ENCODE measurements around the gene TBCD. TPM values are rescaled to one million over a fixed set of nuclear protein-coding genes. Genes with fewer than 3 reads are reported as not detected.

The TBCD gene
- total and polyA plus RNA-seq, 2 donors (not counting 1 experiment from before 2014, with no cell fraction given) = 22.1 to 36.7 TPM

DNA sequence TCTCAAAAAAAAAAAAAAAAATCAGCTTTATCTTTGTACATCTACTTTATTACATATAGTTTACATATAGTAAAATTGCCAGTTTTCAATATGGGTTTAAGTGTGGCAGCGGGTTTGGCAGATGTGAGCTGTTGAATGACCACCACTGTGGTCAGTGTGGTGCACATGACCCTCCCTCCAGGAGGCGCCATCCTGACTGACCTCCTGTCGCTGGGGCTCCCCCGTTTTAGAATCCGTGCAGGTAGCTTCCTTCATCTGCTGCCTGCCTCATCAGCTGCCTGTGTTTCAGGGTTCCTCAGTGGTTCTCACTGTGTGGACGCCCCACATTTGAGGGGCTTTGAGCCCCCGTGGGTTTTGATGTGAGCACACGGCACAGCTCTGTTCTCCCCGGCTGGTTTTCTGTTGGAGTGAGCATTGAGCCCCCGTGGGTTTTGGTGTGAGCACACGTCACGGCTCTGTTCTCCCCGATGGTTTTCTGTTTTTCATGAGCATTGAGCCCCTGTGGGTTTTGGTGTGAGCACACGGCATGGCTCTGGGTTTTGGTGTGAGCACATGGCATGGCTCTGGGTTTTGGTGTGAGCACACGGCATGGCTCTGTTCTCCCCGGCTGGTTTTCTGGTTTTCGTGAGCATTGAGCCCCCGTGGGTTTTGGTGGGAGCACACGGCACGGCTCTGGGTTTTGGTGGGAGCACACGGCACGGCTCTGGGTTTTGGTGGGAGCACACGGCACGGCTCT, 145.8 kb downstream of the TBCD start:
- H3K79me2 ChIP-seq (ENCODE audit: control insufficient read depth, insufficient read depth, low read length) = no peaks in the 10 kb centered on the region
- TF ChIP-seq, protein P1, sequence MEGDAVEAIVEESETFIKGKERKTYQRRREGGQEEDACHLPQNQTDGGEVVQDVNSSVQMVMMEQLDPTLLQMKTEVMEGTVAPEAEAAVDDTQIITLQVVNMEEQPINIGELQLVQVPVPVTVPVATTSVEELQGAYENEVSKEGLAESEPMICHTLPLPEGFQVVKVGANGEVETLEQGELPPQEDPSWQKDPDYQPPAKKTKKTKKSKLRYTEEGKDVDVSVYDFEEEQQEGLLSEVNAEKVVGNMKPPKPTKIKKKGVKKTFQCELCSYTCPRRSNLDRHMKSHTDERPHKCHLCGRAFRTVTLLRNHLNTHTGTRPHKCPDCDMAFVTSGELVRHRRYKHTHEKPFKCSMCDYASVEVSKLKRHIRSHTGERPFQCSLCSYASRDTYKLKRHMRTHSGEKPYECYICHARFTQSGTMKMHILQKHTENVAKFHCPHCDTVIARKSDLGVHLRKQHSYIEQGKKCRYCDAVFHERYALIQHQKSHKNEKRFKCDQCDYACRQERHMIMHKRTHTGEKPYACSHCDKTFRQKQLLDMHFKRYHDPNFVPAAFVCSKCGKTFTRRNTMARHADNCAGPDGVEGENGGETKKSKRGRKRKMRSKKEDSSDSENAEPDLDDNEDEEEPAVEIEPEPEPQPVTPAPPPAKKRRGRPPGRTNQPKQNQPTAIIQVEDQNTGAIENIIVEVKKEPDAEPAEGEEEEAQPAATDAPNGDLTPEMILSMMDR (conservative IDR thresholded peaks at IDR 0.05 in 1 of 2, IDR thresholded peaks at IDR 0.05 in 1 of 2; ENCODE audit: low read depth in 1 of 2, low read length in 2 of 2) = no peak
- no peak for TF ChIP-seq EZH2 (IDR thresholded peaks at IDR 0.05; ENCODE audit: low read length, missing control alignments)
- H3K27ac ChIP-seq (ENCODE audit: insufficient read depth, low read length) = no peak overlapping the region

DNA sequence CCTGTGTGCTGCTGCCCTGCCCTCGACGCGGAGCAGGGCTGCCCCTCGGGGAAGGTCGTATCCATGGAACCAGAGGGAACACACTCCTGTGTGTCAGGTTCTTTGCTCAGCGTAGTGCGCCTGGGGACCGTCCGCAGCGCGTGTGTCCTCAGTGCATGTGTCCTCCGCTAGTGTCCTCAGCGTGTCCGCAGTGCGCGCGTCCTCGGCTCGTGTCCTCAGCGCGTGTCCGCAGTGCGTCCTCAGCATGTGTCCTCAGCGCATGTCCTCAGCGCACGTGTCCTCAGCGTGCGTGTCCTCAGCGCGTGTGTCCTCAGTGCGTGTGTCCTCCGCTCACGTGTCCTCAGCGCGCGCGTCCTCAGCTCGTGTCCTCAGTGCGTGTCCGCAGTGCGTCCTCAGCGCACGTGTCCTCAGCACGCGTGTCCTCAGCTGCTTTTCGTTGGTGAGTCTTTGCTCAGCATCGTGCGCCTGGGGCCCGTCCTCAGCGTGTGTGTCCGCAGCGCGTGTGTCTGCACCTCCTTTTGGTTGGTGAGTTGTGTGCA, 147.2 kb downstream of the TBCD start:
- Histone ChIP-seq H3K79me2 (ENCODE audit: control insufficient read depth, insufficient read depth, low read length) (no peaks in the 10 kb centered on the region), H3K27ac (ENCODE audit: insufficient read depth, low read length) (no peak overlapping the region), H3K4me1 (ENCODE audit: control insufficient read depth, extremely low read depth, insufficient read depth, low read length) (no peaks in the 10 kb centered on the region), H4K20me1 (ENCODE audit: control insufficient read depth, extremely low read depth, insufficient read depth, low read length) (no peaks in the 10 kb centered on the region), H3K4me2 (ENCODE audit: extremely low read depth, insufficient read depth, low read length) (no peak overlapping the region), H2AFZ (ENCODE audit: low read length) (no peak overlapping the region), H3K27me3 (ENCODE audit: control insufficient read depth, insufficient read depth, low read length) (no peaks in the 10 kb centered on the region), H3K9ac (ENCODE audit: insufficient read depth, low read length) (no peak overlapping the region), H3K36me3 (ENCODE audit: control insufficient read depth, insufficient read depth, low read length) (no peaks in the 10 kb centered on the region), H3K4me3 (replicated peaks in 1 of 4; ENCODE audit: control extremely low read depth in 1 of 4, insufficient read depth in 1 of 4, low read depth in 3 of 4, low read length in 4 of 4) (no peak overlapping the region), H3K9me3 (ENCODE audit: control insufficient read depth, insufficient read depth, low read depth, low read length) (no peaks in the 10 kb centered on the region)
- DNase-seq (ENCODE audit: low read depth in 2 of 2) = no peak
- no peak for TF ChIP-seq EZH2 (IDR thresholded peaks at IDR 0.05; ENCODE audit: low read length, missing control alignments)
- TF ChIP-seq, protein P1 (conservative IDR thresholded peaks at IDR 0.05 in 1 of 2, IDR thresholded peaks at IDR 0.05 in 1 of 2; ENCODE audit: low read depth in 1 of 2, low read length in 2 of 2) = no peak

More for the DNA sequence above, 145.8 kb downstream of the TBCD start:
- no peak overlapping the region for H3K4me3 ChIP-seq (replicated peaks in 1 of 4; ENCODE audit: control extremely low read depth in 1 of 4, insufficient read depth in 1 of 4, low read depth in 3 of 4, low read length in 4 of 4)
- no peaks in the 10 kb centered on the region for H3K27me3 ChIP-seq (ENCODE audit: control insufficient read depth, insufficient read depth, low read length)
- H3K9me3 ChIP-seq (ENCODE audit: control insufficient read depth, insufficient read depth, low read depth, low read length) = no peaks in the 10 kb centered on the region
- no peak for DNase-seq (ENCODE audit: low read depth in 2 of 2)
- H3K36me3 ChIP-seq (ENCODE audit: control insufficient read depth, insufficient read depth, low read length) = no peaks in the 10 kb centered on the region
- no peak overlapping the region for H2AFZ ChIP-seq (ENCODE audit: low read length)
- no peaks in the 10 kb centered on the region for H4K20me1 ChIP-seq (ENCODE audit: control insufficient read depth, extremely low read depth, insufficient read depth, low read length)
- H3K4me1 ChIP-seq (ENCODE audit: control insufficient read depth, extremely low read depth, insufficient read depth, low read length) = peaks cover 2% of the 10 kb centered on the region
- H3K9ac ChIP-seq (ENCODE audit: insufficient read depth, low read length) = no peak overlapping the region
- no peak overlapping the region for H3K4me2 ChIP-seq (ENCODE audit: extremely low read depth, insufficient read depth, low read length)

DNA sequence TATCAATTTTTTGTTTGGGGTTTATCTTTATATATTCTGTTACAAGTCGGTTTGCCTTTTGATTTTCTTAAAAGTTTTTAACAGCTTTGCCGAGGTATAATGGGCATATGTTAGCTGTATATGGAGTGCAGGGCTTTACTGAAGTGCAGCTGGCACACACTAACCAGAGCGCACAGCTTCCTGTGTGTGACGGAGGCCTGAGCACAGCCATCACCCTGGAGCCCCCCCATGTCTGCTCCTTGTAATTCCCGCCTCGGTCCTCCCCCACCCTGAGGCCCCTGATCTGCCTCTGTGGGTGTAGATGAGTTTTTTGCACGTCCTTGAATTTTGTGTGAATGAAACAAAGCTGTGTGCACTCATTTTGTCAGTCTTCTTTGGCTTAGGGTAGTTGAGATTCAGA, 148.1 kb downstream of the TBCD start:
- no peak overlapping the region for H3K27ac ChIP-seq (ENCODE audit: insufficient read depth, low read length)
- no peaks in the 10 kb centered on the region for H3K4me1 ChIP-seq (ENCODE audit: control insufficient read depth, extremely low read depth, insufficient read depth, low read length)
- no peaks in the 10 kb centered on the region for H3K79me2 ChIP-seq (ENCODE audit: control insufficient read depth, insufficient read depth, low read length)
- no peaks in the 10 kb centered on the region for H4K20me1 ChIP-seq (ENCODE audit: control insufficient read depth, extremely low read depth, insufficient read depth, low read length)
- H3K27me3 ChIP-seq (ENCODE audit: control insufficient read depth, insufficient read depth, low read length) = no peaks in the 10 kb centered on the region
- no peak overlapping the region for H3K4me3 ChIP-seq (replicated peaks in 1 of 4; ENCODE audit: control extremely low read depth in 1 of 4, insufficient read depth in 1 of 4, low read depth in 3 of 4, low read length in 4 of 4)
- no peak overlapping the region for H3K4me2 ChIP-seq (ENCODE audit: extremely low read depth, insufficient read depth, low read length)
- TF ChIP-seq EZH2 (IDR thresholded peaks at IDR 0.05; ENCODE audit: low read length, missing control alignments) = no peak
- TF ChIP-seq, protein P1 (conservative IDR thresholded peaks at IDR 0.05 in 1 of 2, IDR thresholded peaks at IDR 0.05 in 1 of 2; ENCODE audit: low read depth in 1 of 2, low read length in 2 of 2) = no peak
- H2AFZ ChIP-seq (ENCODE audit: low read length) = no peak overlapping the region
- H3K9me3 ChIP-seq (ENCODE audit: control insufficient read depth, insufficient read depth, low read depth, low read length) = no peaks in the 10 kb centered on the region
- no peak for DNase-seq (ENCODE audit: low read depth in 2 of 2)
- no peak overlapping the region for H3K9ac ChIP-seq (ENCODE audit: insufficient read depth, low read length)
- no peaks in the 10 kb centered on the region for H3K36me3 ChIP-seq (ENCODE audit: control insufficient read depth, insufficient read depth, low read length)

All from fibroblast of lung (primary cell).